NCI-H2171 treated with DMSO at 0.1 percent for 48 hours (cell line): Measurements from ENCODE around the gene SV2C.

Experiments
- DNase-seq: peaks from one replicate; lab custom pipeline; 2025; lab: John Stamatoyannopoulos, UW

SV2C gene

GRCh38 chr5:76099756-76100155, 16.6 kb downstream of the SV2C start:
- DNase-seq = no peak

DNA sequence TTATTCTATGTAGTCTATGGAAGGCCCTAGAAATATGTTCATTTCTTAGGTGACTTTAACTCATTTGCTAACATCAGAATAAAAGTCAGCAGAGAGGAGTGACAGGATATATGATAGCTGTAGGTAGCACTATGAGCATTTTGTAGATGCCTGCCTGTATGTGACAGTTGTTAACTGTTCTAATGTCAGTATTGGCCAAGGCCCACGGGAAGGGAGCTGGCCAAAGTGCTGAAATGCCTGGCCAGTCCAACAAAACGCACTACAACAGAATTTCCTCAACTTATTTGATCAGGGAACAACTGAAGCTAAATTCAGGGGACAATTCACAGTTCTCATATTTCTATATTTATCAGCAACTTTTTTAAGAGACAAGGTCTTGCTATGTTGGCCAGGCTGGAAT, 20.8 kb downstream of the SV2C start:
- DNase-seq = no peak

GRCh38 chr5:76106149-76106548, 23.0 kb downstream of the SV2C start:
- DNase-seq = no peak

DNA sequence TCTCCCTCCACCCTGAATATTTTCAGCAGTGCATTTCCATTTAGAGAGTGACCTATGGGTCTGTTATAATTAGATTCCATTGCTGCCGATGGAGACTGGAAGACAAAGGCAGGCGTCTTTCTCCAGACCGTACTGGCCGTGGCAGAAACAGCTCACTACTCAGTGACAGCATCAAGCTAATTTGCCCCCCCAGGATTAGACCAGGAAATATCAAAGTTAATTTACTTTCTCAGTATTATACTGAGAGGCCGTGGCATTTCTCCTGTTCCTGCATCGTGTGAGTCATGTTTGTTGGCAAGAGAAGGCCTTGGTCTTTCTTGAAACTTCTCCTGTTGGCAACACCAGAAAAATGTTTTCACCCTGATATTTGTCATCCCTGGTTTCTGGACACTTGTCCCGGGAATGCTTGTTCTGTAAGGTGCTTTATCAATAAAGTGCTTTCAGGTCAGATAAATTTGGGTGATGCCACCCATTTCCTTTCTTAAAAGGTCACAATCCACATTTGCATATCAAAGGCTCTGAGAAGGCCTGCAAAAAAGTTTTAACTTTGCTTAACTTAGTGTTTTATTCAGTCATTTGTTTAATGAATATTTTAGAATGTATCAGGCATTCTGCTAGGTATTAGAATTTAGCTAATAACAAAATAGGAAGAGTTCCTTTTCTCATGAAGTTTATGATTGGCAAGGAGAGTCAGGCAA, 28.4 kb downstream of the SV2C start:
- DNase-seq = no peak

DNA sequence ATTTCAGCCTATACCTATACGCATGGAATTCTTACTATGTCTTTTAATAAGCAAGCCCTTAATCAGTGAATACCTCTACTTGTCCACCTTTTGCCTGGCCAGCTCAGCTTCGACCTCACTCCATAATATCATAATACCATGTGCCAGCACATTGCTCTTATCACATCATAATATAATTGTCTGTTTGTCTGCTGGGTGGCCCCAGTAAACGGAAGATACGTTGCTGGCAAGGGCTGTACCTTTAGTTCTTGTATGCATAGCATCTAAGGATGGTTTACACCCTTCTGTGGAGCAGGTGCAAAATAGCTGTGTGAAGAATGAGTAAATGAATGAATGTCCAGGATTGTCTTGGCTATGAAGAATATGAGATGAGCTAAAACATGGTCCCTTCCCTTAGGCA, 29.9 kb downstream of the SV2C start:
- DNase-seq = no peak

GRCh38 chr5:76114179-76114851, 31.1 kb downstream of the SV2C start:
- no peak for DNase-seq

GRCh38 chr5:76125346-76125745, 42.2 kb downstream of the SV2C start:
- no peak for DNase-seq

- DNase-seq = no peak
These were observed 42.7 kb downstream of the SV2C start for GRCh38 chr5:76125888-76126287.

DNA sequence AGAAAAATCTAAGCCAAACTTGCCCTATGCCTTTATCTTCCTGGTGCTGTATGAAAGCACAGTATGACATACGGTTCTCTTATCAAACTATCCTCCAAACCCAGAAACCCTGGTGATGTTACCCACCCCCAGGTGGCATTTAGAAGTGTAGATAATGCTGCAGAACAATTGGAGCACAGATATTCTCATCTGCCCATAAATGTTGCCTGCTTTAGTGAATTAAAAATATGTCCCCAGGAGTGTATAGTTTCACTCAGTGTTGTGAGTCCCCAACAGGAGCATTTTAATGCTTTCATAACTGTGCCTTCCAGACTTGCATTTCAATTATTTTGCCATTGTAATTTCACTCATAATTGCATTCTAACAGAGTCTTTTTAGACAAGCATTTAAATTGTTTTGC, 50.8 kb downstream of the SV2C start:
- DNase-seq = no peak

GRCh38 chr5:76134646-76135045, 51.5 kb downstream of the SV2C start:
- DNase-seq = no peak

GRCh38 chr5:76137887-76138542, 54.8 kb downstream of the SV2C start:
- DNase-seq = no peak

DNA sequence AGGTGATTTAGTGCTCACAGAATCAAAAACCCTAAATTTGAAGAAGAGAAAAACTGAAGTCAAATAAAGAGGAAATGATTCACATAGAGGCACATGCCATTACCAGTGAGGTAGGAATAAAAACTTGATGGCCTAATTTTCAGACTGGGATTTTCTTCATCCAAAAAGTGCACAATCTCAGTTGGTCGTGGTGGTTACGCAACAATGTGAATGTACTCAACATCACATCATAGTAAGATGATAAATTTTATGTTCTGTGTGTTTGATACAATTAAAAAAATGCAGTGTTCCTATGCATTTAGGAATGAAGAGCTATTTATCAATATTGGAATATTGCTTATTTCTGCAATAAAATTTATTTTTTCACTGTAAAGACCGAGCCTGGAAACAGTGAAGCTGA, 60.7 kb downstream of the SV2C start:
- DNase-seq = no peak

- no peak for DNase-seq
These were observed 61.5 kb downstream of the SV2C start for GRCh38 chr5:76144513-76145274.

- no peak for DNase-seq
These were observed 62.8 kb downstream of the SV2C start for GRCh38 chr5:76145945-76146344.

- DNase-seq = no peak
These were observed 66.5 kb downstream of the SV2C start for GRCh38 chr5:76149636-76150035.

- DNase-seq = no peak
These were observed 69.0 kb downstream of the SV2C start for GRCh38 chr5:76152161-76152560.

GRCh38 chr5:76152700-76153099, 69.5 kb downstream of the SV2C start:
- DNase-seq = no peak

DNA sequence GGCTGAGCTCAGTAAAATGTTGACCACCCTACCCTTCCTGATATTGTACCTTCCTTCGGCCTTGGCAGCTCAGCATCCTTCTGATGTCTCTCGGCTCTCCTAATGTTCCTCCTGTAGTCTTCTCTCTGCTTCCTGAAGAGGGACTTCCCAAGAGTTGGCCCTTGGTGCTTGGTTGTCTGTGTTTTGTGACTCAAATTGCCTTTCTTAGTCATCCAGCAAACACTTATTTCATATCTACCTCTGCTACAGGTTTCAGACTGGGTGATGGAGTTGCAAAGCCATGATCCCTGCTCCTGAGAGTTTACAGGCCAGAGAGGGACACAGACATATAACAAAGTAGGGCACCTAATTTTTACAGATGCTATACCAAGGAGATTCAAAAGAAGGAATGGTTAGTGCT, 70.1 kb downstream of the SV2C start:
- DNase-seq = no peak

DNA sequence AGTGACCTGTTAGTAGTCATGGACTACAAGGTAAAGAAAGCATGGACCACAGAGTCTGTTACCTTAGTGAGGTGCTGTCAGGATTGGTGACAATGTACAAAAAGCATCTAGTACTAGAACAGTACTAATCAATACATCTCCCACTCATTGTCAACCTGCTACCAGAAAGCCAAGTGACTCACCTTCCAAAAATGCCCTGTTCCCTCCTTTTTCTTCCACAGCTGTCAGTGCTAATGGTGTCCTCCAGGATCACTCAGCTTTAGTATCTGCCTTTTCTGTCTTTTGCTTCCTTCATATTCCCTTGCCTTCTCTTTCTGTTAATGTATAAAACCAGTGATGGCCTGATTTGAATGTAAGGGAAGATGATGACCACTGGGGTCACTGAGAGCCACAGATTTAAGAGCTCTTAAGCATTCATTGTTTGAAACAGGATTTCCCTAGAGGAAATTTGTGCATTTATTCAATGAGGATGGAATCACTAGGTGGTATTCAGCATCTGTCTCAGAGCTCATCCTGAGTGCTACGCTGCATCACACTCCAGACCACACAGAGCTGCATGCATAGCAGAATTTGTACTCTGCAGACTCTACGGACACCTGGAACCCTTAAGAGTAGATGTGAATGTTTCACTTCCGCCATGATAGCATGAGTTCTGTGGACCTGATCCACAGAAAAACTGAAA, 71.0 kb downstream of the SV2C start:
- DNase-seq = no peak

GRCh38 chr5:76155536-76155935, 72.4 kb downstream of the SV2C start:
- no peak for DNase-seq

GRCh38 chr5:76162335-76162734, 79.2 kb downstream of the SV2C start:
- no peak for DNase-seq

- no peak for DNase-seq
These were observed 80.0 kb downstream of the SV2C start for GRCh38 chr5:76163111-76163628.
